Spinal cord (tissue), 10 donors: Measurements from ENCODE around the gene USP46. TPM values are rescaled to one million over a fixed set of nuclear protein-coding genes. Genes with fewer than 3 reads are reported as not detected.

ENCODE experiments used
- DNase-seq, 6 donors: peaks; one replicate each; pipeline versions ENCODE4 v3.0.0 to v3.0.0-alpha.2; 2013 to 2015; ENCODE audit warnings: low spot score in 6 of 6, low read depth in 4 of 6
- H3K27ac ChIP-seq: one replicate; pipeline ENCODE4 v1.5.1; 2013; ENCODE audit warnings: low read depth, low read length, control low read depth
- H3K27me3 ChIP-seq: one replicate; pipeline ENCODE4 v1.6.1; 2013; ENCODE audit warnings: low read length; ENCODE audit not compliant: control insufficient read depth, insufficient read depth
- H3K36me3 ChIP-seq: one replicate; pipeline ENCODE4 v1.6.1; 2013; ENCODE audit warnings: low read length; ENCODE audit not compliant: control insufficient read depth, insufficient read depth
- H3K4me1 ChIP-seq: one replicate; pipeline ENCODE4 v1.6.1; 2013; ENCODE audit warnings: low read length; ENCODE audit not compliant: control insufficient read depth, insufficient read depth
- H3K4me3 ChIP-seq: one replicate; pipeline ENCODE4 v1.5.1; 2013; ENCODE audit warnings: low read depth, low read length, control low read depth
- H3K9me3 ChIP-seq: one replicate; pipeline ENCODE4 v1.6.1; 2013; ENCODE audit warnings: low read length; ENCODE audit not compliant: control insufficient read depth, insufficient read depth
- WGBS: methylation state at CpG from one replicate; pipeline ENCODE4 v1.1.5; 2013; ENCODE audit warnings: missing lambda C conversion rate; ENCODE audit not compliant: insufficient coverage; 5-methylcytosine and 5-hydroxymethylcytosine counted together
- polyA plus RNA-seq, 2 donors: library from polyadenylated mRNA; unstranded; fragments of 120-200 nt; gene quantifications; one replicate each; pipeline ENCODE4 v1.2.1, GENCODE V29; 2013; ENCODE audit not compliant: insufficient read length in 2 of 2
- total RNA-seq, 2 donors: library from RNA; depleted of rRNA in 1 of 2; stranded (reverse); fragments of 120-200 nt in 1 of 2; fragments of >200 nt in 1 of 2; gene quantifications; one replicate each; pipeline versions ENCODE4 v1.2.3 to v1.2.4, GENCODE V29; 2013 to 2014
- donor health status: healthy.

The USP46 gene
- total and polyA plus RNA-seq, 4 donors, result 30.2 to 53.2 (median 44.7) TPM

GRCh38 chr4:52643785-52644244 lies 15.3 kb downstream of the USP46 start:
- 21% methylated on average over 4 of the region's 4 CpGs for WGBS
- peak in 3 of 6 donors; percentile 38 to 71 (median 60) for DNase-seq
- no peaks in the 10 kb centered on the region for H3K9me3 ChIP-seq
- H3K4me3 ChIP-seq, result no peak overlapping the region
- peaks cover 11% of the 10 kb centered on the region for H3K4me1 ChIP-seq
- H3K27me3 ChIP-seq, result no peaks in the 10 kb centered on the region
- H3K36me3 ChIP-seq, result no peaks in the 10 kb centered on the region
- no peak overlapping the region for H3K27ac ChIP-seq

DNA sequence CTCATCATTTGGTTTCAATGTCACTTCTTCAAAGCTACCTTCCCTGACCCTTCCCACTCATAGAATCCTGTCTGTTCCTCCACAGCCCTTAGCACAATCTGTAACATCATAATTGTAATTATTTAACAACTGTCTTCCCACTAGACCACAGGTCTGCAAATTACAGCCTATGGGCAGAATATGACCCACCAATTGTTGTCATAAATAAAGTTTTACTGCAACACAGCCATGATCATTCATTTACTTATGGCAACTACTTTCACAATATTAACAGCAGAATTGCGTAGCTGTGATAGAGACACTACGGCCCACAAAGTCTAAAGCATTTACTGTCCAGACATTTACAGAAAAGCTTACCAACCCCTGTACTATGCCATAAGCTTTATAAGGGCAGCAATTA lies 15.9 kb downstream of the USP46 start:
- H3K4me1 ChIP-seq, result peaks cover 11% of the 10 kb centered on the region
- no peaks in the 10 kb centered on the region for H3K9me3 ChIP-seq
- no peak overlapping the region for H3K27ac ChIP-seq
- WGBS, result 33% methylated on average over 2 of the region's 2 CpGs
- H3K4me3 ChIP-seq, result no peak overlapping the region
- no peak for DNase-seq
- no peaks in the 10 kb centered on the region for H3K36me3 ChIP-seq
- H3K27me3 ChIP-seq, result no peaks in the 10 kb centered on the region

GRCh38 chr4:52641854-52642563 lies 17.1 kb downstream of the USP46 start:
- WGBS, result no CpG with 5 or more reads among the region's 3 CpGs
- no peaks in the 10 kb centered on the region for H3K36me3 ChIP-seq
- peaks cover 7% of the 10 kb centered on the region for H3K4me1 ChIP-seq
- DNase-seq, result no peak
- H3K4me3 ChIP-seq, result no peak overlapping the region
- H3K27me3 ChIP-seq, result no peaks in the 10 kb centered on the region
- H3K27ac ChIP-seq, result no peak overlapping the region
- no peaks in the 10 kb centered on the region for H3K9me3 ChIP-seq

DNA sequence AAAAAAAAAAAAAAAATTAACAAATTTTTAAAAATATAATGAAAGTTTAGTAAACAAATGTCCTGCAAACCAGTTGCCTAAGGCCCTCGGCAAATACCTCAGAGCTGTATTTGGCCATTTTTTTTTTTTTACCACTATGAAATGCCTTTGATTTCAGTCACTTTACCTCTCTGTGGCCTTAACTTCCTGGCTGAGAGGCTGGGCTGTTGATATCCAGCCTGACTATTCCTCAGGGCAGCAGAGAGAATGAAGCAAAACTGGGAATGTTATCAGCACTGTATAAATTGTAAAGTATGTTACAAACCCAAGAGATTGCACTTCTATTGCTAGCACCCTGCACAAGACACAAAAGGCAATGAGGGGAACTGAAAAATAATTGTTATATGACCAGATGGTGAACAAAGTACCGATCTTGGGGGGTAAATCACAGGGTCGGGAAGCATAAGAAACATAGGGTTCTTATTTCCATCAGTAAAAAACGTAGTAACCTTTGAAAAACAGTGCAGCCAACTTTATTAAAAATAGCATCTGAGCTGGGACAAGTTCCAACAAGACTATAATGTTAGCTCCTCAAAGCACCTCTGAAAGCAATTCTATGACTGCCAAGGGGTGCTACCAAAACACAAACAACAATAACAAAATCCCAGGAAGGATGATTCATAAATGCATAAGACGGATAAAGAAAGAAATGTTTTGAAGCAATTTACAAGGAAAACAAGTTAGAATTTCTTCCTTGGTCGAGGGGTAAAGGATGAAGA lies 18.1 kb downstream of the USP46 start:
- DNase-seq, result peak in 2 of 6 donors; percentile 44 to 75
- Histone ChIP-seq H3K4me1 (peaks cover 7% of the 10 kb centered on the region), H3K9me3 (no peaks in the 10 kb centered on the region), H3K36me3 (no peaks in the 10 kb centered on the region), H3K27ac (no peak overlapping the region), H3K4me3 (no peak overlapping the region), H3K27me3 (no peaks in the 10 kb centered on the region)
- 75% methylated on average over 4 of the region's 6 CpGs for WGBS

DNA sequence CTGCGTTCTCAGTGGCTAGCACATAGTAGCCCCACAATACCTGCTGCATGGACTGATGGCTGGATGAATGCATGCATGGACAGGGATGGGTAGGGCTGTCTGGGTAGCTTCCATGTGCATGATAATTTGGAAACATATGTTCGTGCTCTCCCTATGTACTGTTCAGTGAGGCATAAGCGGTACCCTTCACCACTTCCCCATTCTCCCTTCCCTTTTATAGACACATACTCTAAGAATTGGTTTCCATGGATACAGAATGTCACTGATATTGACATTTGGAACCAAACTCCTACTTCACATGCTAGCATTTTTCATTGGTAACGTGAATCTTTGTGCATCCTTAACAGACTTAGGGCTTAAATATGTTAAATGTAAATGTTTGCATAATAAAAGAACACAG lies 20.4 kb downstream of the USP46 start:
- H3K27ac ChIP-seq, result no peak overlapping the region
- H3K4me3 ChIP-seq, result no peak overlapping the region
- H3K9me3 ChIP-seq, result no peaks in the 10 kb centered on the region
- peak in 2 of 6 donors; percentile 39 to 69 for DNase-seq
- 80% methylated on average over 2 of the region's 4 CpGs for WGBS
- peaks cover under 1% of the 10 kb centered on the region for H3K4me1 ChIP-seq
- H3K36me3 ChIP-seq, result no peaks in the 10 kb centered on the region
- no peaks in the 10 kb centered on the region for H3K27me3 ChIP-seq

GRCh38 chr4:52637116-52637515 lies 22.0 kb downstream of the USP46 start:
- no peak for DNase-seq
- H3K27ac ChIP-seq, result no peak overlapping the region
- H3K4me3 ChIP-seq, result no peak overlapping the region
- H3K27me3 ChIP-seq, result no peaks in the 10 kb centered on the region
- no peaks in the 10 kb centered on the region for H3K4me1 ChIP-seq
- no peaks in the 10 kb centered on the region for H3K36me3 ChIP-seq
- H3K9me3 ChIP-seq, result no peaks in the 10 kb centered on the region
- 87% methylated on average over 2 of the region's 2 CpGs for WGBS

DNA sequence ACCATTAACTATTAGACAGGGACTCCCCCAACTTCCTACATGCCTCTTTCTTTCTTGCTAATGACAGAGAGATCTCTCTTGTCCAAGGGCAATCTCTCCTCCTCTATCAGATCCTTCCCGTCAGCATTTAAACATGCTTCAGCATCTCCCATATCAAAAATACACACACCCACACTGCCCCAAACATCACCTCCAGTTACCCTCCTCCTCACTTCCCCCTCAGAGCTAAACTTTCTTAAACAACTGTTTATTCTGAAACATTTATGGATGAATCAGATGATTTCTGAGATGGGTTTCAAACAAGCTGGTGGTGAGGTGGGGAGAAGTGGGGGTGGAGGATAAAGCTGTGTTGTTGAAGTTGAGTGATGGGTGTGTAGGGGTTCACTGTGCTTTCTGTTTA lies 23.5 kb downstream of the USP46 start:
- Histone ChIP-seq H3K4me3 (no peak overlapping the region), H3K9me3 (no peaks in the 10 kb centered on the region), H3K27ac (no peak overlapping the region), H3K27me3 (no peaks in the 10 kb centered on the region), H3K36me3 (no peaks in the 10 kb centered on the region), H3K4me1 (no peaks in the 10 kb centered on the region)
- DNase-seq, result no peak
- WGBS, result 82% methylated on average over 1 of the region's 1 CpG

DNA sequence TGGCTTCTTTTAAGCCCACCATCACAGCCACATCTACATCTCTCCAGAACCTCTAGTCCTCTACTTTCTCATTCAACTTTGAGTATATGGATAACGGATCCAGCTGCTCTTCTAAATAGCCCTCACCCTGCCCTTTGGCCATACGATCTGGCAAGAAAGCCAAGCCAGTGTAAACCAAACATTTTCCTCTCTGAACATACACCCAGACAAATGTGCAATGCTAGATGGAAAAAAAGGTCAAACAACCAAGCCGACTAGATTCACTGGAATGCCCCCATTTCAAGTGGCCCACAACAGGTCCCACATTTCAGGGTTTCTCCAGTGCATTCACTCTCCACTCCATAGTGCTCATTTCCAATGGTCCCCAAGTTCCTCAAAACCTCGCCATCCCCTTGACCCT lies 24.0 kb downstream of the USP46 start:
- no peak for DNase-seq
- Histone ChIP-seq H3K27ac (no peak overlapping the region), H3K4me1 (no peaks in the 10 kb centered on the region), H3K9me3 (no peaks in the 10 kb centered on the region), H3K4me3 (no peak overlapping the region), H3K27me3 (no peaks in the 10 kb centered on the region), H3K36me3 (no peaks in the 10 kb centered on the region)
- WGBS, result 100% methylated on average over 4 of the region's 4 CpGs

GRCh38 chr4:52633846-52634245 lies 25.3 kb downstream of the USP46 start:
- H3K36me3 ChIP-seq, result no peaks in the 10 kb centered on the region
- H3K4me3 ChIP-seq, result no peak overlapping the region
- H3K27ac ChIP-seq, result no peak overlapping the region
- DNase-seq, result no peak
- H3K9me3 ChIP-seq, result no peaks in the 10 kb centered on the region
- H3K27me3 ChIP-seq, result no peaks in the 10 kb centered on the region
- no peaks in the 10 kb centered on the region for H3K4me1 ChIP-seq
- 90% methylated on average over 6 of the region's 6 CpGs for WGBS

GRCh38 chr4:52628974-52629373 lies 30.1 kb downstream of the USP46 start:
- WGBS, result no CpG with 5 or more reads among the region's 2 CpGs
- Histone ChIP-seq H3K27ac (no peak overlapping the region), H3K4me3 (no peak overlapping the region), H3K27me3 (no peaks in the 10 kb centered on the region), H3K4me1 (no peaks in the 10 kb centered on the region), H3K9me3 (no peaks in the 10 kb centered on the region), H3K36me3 (no peaks in the 10 kb centered on the region)
- peak in 1 of 6 donors; percentile 57 for DNase-seq
